HG02763 (cell line): ENCODE data around the gene KCNQ1.

Source experiments
- ATAC-seq: cut with Tn5 transposase; IDR thresholded peaks from one replicate; pipeline ENCODE4 v1.9.1; 2021; ENCODE audit warnings: mild to moderate bottlenecking, moderate library complexity; ENCODE audit not compliant: unreplicated experiment

The KCNQ1 gene

DNA sequence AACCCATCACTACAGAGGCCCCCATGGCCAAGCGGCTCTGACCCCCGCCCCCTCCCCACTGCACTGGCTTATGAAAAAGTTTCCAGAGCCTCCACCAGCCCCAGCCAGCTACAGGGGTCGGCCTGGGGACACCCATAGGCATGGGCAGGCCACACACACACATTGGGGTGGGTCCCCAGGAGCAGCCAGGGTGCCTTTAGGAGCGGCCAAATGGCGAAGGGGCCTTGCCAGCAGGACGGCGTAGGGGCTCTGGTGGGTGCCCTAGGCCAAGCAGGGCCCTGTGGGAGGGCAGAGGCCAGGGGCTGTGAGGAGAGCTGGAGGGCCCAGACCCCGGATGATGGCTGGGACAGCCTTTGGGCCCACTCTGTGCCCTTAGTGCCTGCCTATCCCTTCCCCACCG is 34.2 kb upstream of the KCNQ1 start:
- ATAC-seq, result no peak

DNA sequence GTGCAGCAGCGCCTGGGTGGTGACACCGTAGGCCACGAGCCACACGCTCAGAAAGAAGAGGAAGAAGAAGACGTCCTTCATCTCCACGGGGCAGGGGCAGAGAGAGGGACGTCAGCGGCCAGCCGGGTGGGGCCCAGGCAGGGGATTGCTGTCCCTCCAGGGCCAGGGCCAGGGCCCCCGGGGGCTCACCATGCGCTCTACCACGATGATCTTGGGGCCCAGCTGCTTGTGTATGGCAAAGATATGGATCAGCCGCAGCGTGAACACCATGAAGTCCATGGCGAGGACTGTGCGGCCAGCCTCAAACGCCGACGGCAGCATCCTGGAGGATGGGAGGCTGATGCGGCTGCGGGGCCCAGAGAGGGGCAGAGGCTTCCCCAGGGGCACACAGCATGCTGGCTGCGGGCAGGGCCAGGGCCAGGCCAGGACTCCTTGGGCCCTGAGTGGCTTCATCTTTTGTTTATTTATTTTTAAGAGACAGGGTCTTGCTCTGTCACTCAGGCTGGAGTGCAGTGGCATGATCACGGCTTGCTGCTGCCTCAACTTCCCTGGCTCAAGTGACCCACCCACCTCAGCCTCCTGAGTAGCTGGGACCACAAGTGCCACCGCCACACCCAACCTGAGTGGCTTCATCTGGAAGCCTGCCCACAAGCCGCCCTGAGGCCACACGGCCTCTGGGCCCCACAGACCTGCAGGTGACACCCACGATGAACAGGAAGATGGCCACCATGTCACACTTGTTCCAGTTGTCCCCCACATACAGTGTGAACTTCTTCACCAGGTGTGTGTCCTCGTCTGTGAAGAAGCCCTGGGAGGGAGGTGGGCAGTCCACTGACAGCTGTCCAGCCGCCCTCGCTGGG is 33.1 kb upstream of the KCNQ1 start:
- ATAC-seq, result no peak

DNA sequence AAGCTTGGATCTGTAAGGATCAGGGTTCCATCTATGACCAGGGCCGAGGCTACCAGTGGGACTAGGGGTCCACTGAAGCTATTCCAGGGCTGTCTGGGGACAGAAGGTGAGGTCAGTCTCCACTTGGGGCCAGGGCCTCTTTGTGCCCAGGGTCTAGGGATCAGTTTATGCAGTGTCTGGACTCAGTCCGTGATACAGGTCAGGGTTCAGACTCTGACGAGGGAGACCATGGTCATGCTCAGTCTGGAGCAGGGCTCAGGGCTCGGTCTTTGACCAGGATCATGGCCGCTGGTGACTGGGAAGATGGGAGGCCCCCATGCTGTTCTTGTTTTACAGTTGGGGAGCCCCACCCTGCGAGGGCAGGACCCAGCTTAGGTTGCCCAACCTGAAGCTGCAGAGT is 32.5 kb upstream of the KCNQ1 start:
- no peak for ATAC-seq

DNA sequence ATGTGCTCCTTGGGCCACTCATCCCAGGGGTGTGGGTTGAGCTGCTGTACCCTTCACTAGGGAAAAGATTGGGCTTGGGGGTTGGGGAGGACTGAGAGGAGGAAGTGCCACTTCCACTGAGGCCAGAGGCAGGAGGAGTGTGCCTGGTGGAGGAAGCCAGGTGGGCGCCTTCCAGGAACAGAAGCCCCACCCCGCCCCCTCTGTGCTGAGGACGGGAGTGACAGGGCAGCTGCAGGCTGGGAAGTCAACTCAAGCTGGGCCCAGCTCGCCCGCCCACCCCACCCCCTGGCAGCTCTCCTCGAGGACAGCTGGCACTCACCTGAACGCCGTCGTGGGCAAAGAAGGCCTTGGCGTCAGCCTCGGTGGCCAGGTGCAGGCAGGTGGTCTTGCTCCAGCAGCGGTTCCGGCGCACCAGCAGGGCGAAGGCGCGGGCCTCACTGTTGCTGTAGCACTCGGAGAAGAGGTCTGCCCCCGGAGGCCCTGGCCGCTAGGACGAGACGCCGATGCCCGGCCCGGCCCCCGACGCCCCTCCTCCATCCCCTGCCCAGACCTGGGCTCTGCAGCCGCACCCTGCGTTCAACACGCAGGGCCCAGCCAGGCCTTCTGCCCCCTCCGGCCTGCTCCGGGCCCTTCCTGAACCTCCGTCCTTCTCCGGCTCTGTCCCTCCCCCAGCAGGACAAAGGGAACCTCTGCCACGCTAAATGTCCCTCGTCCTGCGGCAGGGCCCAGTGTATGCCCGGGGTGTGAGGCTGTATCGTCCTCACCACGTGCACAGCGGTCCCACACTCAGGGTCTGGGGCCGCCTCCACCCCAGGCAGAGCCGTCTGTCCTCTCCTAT is 30.8 kb upstream of the KCNQ1 start:
- ATAC-seq, result no peak

DNA sequence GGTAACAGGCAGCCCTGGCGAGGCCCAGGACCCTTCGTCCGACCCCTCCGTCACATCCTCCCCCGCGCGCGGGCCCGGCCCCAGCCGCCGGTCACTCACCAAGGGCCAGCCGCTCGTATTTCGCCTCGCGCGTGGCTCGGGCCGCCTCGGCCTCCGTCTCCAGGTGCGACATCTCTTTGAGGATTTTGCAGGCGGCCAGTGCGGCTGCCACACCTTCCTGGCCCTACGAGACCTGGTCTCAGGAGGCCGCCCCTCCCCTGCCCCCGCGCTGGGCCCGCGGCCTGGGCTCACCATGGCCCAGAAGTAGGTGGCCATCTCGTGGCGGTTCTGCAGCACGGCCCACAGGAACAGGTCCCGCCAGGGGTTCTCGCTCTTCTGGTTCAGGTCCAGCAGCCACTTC is 30.2 kb upstream of the KCNQ1 start:
- no peak for ATAC-seq

DNA sequence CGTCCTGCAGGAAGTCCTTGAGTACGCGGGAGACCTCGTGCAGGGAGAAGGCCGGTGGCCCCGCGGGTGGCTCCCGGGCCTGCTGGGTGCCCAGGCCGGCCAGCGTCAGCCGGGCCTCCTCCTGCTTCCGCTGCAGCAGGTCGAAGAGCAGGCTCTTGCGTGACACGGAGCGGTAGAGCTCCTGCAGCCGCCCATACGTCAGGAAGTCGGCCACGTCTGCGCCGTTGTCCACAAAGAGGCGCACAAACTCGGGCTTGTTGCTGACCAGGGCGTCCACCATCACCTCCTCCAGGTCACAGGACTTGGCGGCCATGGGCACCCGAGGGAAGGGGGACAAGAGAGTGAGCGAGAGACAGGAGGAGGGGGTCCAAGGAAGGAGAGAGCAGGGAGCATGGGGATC is 29.6 kb upstream of the KCNQ1 start:
- ATAC-seq, result no peak

DNA sequence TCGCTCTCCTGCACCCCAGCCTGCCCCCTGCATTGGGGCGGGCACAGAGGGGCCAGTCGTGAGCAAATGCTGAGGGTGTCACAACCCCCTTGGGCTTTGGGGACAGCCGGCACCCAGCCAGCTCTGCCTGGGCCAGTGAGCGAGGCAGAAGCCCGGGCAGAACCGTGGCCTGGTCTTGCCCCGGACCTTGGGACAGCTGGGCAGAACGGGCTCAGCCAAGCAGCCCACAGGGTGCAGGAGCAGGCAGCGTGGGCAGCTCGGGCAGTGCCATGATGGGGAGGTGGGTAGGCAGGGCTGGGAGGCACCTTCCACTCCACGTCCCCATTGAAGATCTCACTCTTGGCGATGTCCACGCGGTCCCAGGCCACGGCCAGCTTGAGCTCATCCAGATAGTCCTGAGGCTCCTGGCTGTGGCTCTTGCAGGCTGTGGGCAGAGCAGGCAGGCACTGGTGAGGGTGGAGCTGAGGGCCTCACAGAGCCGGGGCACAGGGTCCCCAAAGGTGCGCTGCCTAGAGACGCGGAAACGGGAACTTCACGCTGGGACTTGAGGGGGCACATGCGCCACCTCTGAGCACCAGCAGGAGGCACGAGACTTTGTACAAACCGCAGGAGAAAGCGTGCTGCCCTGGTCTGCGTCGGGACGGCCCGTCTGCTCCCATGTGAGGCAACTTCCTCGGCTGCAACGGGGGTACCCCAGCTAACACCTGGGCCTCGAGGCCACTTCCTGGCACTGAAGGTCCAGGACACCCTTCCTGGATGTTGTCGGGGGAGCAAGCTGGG is 29.0 kb upstream of the KCNQ1 start:
- no peak for ATAC-seq

DNA sequence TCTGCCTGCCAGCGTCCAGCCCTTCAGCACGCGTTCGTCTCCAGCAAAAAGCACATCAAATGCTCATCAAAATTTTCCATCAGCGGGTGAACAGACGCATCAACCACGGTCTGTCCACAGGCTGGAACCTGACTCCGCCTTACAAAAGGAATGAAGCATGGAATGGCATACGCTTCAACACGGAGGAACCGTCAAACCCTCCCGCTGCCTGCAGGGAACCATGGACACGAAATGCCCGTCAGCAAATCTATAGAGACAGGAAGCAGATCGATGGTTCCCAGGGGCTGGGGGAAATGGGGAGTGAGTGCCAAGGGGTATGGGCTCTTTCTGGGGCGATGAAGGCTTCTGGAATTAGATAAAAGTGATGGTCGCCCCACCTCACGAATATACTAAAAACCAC is 28.0 kb upstream of the KCNQ1 start:
- ATAC-seq, result no peak

DNA sequence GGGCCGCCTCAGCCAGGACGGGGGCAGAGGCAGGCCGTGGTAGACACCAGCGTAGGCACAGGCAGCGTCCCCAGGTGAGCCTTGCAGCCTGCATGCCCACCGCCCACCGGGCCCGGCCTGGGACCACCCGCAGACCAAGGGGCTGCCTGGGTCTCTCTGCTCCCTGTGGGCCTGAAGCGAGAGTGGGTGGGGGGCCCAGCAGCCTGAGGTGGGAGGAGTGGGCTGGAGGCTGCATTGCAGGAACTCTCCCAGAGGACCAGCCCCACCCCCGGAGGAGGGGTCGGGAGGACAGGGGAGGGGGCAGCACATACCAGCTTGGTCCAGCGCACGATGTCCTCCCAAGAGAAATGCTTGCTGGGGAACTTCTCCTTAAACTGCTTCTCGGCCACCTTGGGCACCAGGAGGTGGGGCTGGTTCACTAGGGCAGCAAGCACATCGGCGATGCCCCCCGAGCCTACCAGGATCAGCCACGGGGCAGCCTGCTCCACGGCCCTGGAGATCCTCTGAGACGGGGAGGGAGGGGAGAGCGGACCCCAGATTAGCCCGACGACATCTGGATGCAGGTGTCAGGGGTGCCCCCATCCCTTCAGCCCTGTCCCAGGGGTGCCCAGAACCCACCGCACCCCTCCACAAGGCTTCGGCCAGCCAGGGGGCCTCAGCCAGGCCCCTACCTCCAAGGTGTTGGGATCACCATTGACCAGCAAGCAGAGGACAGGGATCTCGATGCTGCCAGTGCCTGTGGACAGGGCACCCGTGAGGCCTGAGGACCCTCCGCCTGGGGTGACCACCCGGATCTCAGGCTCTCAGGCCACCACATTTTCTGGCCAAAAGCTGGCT is 26.7 kb upstream of the KCNQ1 start:
- ATAC-seq, result no peak

DNA sequence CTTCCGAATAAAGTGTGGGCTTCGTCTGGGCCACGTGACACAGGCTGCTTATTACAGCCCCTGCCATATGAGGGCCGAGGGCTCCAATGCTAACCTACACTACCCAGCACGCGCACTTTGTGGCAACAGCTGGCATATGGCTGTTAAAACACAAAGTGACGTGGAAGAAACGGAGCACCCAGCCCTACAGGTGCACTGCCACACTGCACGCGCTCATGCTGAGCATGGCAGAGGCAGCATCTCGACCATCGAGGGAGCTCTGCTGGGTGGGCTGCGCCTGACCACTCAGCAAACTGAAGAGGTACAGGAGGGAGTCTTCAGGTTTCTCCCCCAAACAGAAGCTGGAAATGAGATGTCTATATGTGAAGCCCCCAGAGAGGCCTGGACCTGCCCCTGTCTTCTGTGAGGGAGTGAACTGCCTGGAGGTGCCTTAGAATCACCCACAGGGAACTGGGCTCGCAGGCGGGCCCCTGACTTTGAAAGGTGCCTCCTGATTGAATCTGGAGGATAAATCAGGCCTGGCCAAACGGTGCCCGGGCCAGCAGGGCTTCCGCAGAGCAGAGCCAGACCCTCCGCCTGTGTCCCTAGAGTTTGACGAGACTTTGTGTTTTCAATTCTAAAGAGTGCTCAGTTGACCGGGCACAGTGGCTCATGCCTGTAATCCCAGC is 26.0 kb upstream of the KCNQ1 start:
- ATAC-seq, result no peak

DNA sequence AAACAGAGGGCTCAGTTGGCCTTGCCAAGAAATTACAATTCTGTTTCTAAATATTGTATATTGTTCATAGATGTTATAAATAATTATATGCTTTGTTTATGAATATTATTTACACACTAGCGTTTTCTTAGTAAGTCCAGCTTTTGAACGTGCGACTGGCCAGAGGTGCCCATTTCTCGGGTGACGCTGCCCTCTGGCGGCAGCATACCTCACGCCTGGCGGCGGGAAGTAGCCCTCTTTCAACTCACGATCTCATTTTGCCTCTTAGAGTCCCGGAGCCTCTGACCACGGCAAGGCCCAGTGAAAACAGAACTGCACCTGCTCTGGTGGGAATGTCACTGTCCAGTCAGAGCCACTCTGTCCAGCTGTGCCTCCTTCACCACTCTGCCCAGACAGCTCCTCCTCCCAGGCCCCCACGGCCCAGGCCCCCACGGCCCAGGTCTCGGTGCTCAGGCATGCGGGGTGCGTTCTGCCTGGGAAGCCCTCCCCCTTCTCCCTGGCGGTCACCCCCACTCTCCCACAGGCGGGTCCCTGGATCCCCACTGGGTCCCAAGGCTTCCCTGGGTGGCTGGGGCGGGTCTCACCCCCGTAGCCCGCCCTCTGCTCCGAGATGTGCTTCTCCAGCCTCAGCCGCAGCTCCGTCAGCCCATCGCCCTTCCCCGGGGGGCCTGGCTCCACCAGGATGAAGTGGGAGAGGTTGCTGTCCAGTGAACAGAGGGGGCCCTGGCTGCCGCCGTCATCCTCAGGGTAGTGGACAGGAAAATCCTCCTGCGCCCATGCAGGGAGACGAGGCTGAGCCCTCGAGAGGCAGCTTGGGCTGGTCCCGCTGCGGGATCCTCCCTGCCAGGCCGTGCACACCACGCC is 24.9 kb upstream of the KCNQ1 start:
- no peak for ATAC-seq

DNA sequence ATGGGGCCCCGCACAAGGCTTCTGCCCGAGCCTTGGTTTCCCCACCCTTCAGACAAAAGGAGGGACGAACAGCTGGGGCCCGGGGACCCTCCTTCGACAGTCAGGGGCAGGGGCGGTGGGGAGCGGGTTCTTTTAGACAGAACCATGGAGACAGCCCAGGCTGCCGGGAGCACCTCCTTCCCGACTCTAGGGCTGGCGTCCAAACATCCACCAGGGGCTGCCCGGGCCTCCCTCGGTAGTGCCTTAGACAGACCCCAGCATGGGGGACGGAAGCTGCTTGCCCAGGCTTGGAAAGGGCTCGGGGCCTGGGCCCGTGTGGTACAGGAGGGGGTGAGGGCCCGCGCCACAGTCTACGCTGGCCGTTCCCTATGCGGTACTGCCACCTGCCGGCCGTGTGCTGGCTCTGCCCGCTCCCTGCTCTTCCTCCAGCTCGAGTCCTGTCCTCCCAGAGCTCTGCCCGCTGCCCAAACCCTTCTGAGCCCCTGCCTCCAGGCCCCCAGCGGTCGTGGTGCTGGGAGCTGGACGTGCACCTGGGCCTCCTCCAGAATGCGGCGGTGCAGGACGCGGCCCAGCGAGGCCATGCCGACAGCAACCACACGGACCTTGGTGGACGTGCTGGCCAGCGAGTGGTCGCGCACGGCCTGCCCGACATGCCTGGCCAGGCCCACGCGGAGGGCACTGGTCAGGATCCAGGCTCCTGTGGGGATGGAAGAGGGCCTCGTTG is 24.1 kb upstream of the KCNQ1 start:
- peak; percentile 59 for ATAC-seq

DNA sequence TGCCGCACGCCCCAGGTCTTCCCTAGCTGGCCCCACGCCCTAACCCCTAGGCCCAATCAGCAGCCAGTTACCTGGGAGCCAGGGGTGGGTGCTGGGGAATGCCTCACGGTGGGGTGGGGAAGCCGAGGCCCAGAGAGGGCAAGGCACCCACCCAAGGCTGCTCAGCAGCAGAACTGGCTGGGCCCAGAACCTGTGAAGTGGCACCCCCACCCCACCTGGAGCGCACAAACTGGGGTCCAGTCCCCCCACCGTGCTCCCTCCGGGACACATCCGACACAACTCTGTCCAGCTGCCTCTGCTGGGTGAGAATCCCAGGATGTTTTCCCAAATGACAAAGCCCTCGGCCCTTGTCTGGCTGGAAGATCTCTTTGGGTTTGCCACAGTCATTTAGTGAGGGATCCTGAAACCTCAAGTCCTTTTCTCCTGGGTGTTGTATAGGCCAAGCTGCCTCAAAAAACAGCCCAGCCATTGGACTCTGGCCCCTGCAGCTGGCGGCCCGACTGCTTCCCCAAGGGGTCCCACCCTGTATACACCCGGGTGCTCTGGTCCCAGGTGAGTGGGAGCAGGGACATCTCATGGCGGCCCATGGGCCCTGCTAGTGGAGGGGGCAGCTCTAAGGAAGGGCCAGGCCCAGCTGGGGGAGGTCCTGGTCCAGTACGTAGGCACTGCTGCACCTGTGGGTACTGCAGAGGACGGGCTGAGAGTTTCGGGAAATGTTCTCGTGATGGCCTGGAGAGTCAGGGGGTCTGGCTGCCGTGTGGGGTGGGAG is 23.4 kb upstream of the KCNQ1 start:
- ATAC-seq, result no peak

DNA sequence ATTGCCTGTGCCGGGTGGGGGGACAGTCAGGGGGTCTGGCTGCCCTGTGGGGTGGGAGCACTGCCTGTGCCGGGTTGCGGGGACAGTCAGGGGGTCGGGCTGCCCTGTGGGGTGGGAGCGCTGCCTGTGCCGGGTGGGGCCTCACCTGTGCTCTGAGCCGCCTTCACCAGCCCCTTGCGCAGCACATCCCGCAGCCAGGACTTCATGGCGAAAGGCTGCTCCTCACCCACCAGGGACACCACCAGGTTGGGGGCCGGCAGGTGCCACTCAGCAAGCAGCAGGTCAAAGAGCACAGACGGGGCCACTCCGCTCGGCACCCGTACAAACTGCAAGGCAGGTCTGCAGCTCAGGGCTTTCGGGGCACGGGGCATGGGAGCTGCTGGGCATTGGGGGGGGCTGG is 22.8 kb upstream of the KCNQ1 start:
- no peak for ATAC-seq

DNA sequence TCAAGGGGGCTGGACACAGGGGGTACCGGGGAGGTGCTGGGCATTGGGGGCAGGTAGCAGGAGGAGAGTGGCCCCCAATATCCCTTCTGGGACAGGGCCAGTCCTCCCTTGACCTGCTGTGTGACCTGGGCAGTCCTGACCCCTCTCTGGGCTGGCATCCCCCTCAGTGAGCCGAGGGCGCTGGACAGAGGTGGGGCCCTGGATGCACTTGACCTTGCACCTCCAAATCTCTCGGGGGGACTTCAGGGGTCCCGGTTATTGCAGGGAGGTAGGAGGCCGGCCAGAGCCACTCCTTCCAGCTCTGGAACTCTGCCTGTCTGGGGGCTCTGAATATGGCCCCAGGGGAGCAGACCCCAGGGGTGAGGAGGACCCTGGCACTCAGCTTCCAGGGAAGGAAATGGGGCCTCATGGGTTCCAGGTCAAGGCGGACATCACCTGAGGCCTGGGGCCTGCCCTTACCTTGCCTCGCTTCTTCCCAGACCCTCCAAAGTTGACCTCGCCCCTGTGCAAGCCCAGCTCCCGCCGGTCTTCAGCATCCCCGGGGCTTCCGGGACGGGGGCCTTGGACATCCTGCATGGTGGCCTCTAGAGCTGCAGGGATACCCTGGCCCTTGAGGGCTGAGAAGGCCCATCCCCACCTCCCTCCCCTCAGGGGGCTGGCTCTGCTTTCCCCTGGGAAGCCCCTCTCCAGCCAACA is 22.2 kb upstream of the KCNQ1 start:
- no peak for ATAC-seq

DNA sequence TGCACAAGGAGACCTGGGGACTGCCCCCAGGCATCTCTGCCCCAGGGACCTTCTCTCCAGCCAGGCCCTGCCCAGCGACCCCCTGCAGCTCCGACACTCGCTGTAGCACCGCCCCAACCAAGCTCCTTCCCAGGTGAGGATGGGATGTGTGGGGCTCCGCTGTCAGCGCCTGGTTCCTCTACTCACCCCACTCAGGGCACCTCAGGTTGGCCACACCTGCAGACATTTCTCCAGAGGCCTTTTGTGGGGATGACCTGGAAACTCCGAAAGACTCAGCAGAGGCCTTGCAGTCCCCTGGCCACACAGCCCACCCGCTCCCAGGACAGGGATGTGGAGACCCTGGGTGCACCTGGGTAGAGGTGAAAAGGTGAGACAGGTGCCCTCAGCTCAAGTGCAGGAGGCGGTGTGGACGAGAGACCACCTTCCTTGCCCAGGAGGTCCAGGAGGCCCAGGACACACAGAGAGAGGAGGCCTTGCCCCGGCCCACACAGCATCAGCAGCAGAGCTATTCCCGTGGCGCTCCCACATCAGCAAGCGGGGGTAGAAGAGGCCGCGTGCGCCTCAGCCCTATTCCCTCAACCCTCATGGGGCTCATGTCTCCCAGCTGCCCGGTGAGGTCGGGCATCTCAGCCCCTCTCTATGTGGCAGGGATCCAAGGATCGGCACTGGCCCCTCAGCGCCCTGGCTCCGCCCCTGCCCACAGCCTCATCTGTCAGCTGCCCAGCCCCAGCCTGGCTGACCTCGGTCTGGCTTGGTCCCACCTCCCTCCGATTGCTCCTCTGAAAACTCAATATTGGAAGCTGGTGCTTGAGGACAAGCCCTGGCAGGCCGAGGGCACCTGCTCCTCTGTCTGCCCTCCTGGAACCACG is 21.4 kb upstream of the KCNQ1 start:
- no peak for ATAC-seq
